MCF 10A (cell line): ENCODE results near the gene CRB2. TPM values are rescaled to one million over a fixed set of nuclear protein-coding genes. Genes with fewer than 3 reads are reported as not detected.

ENCODE experiments used
- BruUV-seq: library from RNA; stranded (reverse); fragments of 400-500 nt; replicated peaks from 2 replicates; lab custom pipeline; 2021; lab: Mats Ljungman, UMichigan
- CTCF ChIA-PET: fragments of 300-600 bp; sonication (Branson Sonifier 250); formaldehyde crosslinking; extraction: SDS; loops from one replicate; lab custom pipeline; 2021; ENCODE audit warnings: antibody characterized with exemption, inconsistent platforms; lab: Yijun Ruan, JAX
- POLR2A ChIA-PET: fragments of 300-600, 350-650 bp; sonication (Branson Sonifier 250); formaldehyde crosslinking; extraction: SDS; loops from one replicate; lab custom pipeline; 2020; ENCODE audit warnings: antibody characterized with exemption, inconsistent platforms; lab: Yijun Ruan, JAX
- DNase-seq: peaks from one replicate; pipeline ENCODE4 v3.0.0-alpha.2; 2018; ENCODE audit not compliant: unreplicated experiment
- H3K27ac Mint-ChIP-seq: one replicate; pipeline ENCODE4 v1.8.0; 2022; ENCODE audit warnings: mild to moderate bottlenecking, low read depth, mixed read lengths; ENCODE audit not compliant: unreplicated experiment
- H3K27me3 Mint-ChIP-seq: one replicate; pipeline ENCODE4 v1.8.0; 2022; ENCODE audit warnings: mixed read lengths; ENCODE audit not compliant: insufficient read depth, unreplicated experiment
- H3K36me3 Mint-ChIP-seq: one replicate; pipeline ENCODE4 v1.8.0; 2022; ENCODE audit warnings: mild to moderate bottlenecking, moderate library complexity, mixed read lengths; ENCODE audit not compliant: insufficient read depth, unreplicated experiment
- H3K4me1 Mint-ChIP-seq: one replicate; pipeline ENCODE4 v1.8.0; 2022; ENCODE audit warnings: mixed read lengths; ENCODE audit not compliant: insufficient read depth, unreplicated experiment
- H3K4me3 Mint-ChIP-seq: one replicate; pipeline ENCODE4 v1.8.0; 2022; ENCODE audit warnings: mild to moderate bottlenecking, moderate library complexity, mixed read lengths; ENCODE audit not compliant: unreplicated experiment
- H3K9me3 Mint-ChIP-seq: one replicate; pipeline ENCODE4 v1.8.0; 2022; ENCODE audit warnings: mixed read lengths; ENCODE audit not compliant: unreplicated experiment
- CTCF ChIP-seq: fragments of 200-600 bp; IDR thresholded peaks from one replicate; pipeline ENCODE4 v1.8.0; 2022; ENCODE audit warnings: antibody characterized with exemption, mild to moderate bottlenecking; ENCODE audit not compliant: unreplicated experiment
- intact Hi-C: fragments of 100-400 bp; cut with micrococcal nuclease; formaldehyde crosslinking; loops from 2 replicates; pipeline ENCODE4 v1.14.1; 2022
- total RNA-seq: library from RNA; stranded (reverse); gene quantifications from 2 replicates; pipeline ENCODE4 v1.2.3, GENCODE V29; 2022

Gene CRB2
- total RNA-seq, 1 experiment from 2014 or later, result not detected

GRCh38 chr9:123406016-123406415 is 50.0 kb downstream of the CRB2 start:
- Mint-ChIP-seq H3K4me1 (no peaks in the 10 kb centered on the region), H3K9me3 (no peaks in the 10 kb centered on the region), H3K4me3 (no peak overlapping the region), H3K27ac (no peak overlapping the region), H3K27me3 (no peaks in the 10 kb centered on the region), H3K36me3 (peaks cover 10% of the 10 kb centered on the region)
- BruUV-seq, result no TSS peak
- intact Hi-C loops, result no loop called here
- no peak for DNase-seq
- ChIA-PET CTCF (no interaction called here), POLR2A (no interaction called here)
- TF ChIP-seq CTCF, result no peak

GRCh38 chr9:123406691-123407216 is 50.8 kb downstream of the CRB2 start:
- H3K36me3 Mint-ChIP-seq, result peaks cover 13% of the 10 kb centered on the region
- H3K4me3 Mint-ChIP-seq, result no peak overlapping the region
- no peak for TF ChIP-seq CTCF
- BruUV-seq, result no TSS peak
- no peaks in the 10 kb centered on the region for H3K27me3 Mint-ChIP-seq
- intact Hi-C loops, result no loop called here
- ChIA-PET POLR2A (no interaction called here), CTCF (no interaction called here)
- H3K27ac Mint-ChIP-seq, result no peak overlapping the region
- DNase-seq, result no peak
- H3K9me3 Mint-ChIP-seq, result no peaks in the 10 kb centered on the region
- H3K4me1 Mint-ChIP-seq, result no peaks in the 10 kb centered on the region

- H3K27ac Mint-ChIP-seq, result no peak overlapping the region
- POLR2A ChIA-PET, result no interaction called here
- TF ChIP-seq CTCF, result no peak
- peaks cover 12% of the 10 kb centered on the region for H3K36me3 Mint-ChIP-seq
- BruUV-seq, result no TSS peak
- CTCF ChIA-PET, result no interaction called here
- no peak for DNase-seq
- H3K27me3 Mint-ChIP-seq, result no peaks in the 10 kb centered on the region
- H3K4me1 Mint-ChIP-seq, result no peaks in the 10 kb centered on the region
- intact Hi-C loops, result no loop called here
- H3K4me3 Mint-ChIP-seq, result no peak overlapping the region
- no peaks in the 10 kb centered on the region for H3K9me3 Mint-ChIP-seq
Observed at GRCh38 chr9:123407217-123407851, 51.3 kb downstream of the CRB2 start.

GRCh38 chr9:123408313-123409262 is 52.6 kb downstream of the CRB2 start:
- peaks cover 5% of the 10 kb centered on the region for H3K36me3 Mint-ChIP-seq
- H3K27me3 Mint-ChIP-seq, result no peaks in the 10 kb centered on the region
- intact Hi-C loops, result no loop called here
- DNase-seq, result no peak
- POLR2A ChIA-PET, result no interaction called here
- H3K4me3 Mint-ChIP-seq, result no peak overlapping the region
- H3K9me3 Mint-ChIP-seq, result no peaks in the 10 kb centered on the region
- CTCF ChIA-PET, result interaction anchor here (0.6 to 2.1 kb wide), 3 partner anchors 9 to 635 kb away, joined by 3 to 7 read pairs (median 4); no protein-coding TSS in a partner anchor
- no peaks in the 10 kb centered on the region for H3K4me1 Mint-ChIP-seq
- no TSS peak for BruUV-seq
- TF ChIP-seq CTCF, result no peak
- no peak overlapping the region for H3K27ac Mint-ChIP-seq
